ENCODE results near the gene VTI1A. TPM values are rescaled to one million over a fixed set of nuclear protein-coding genes. Genes with fewer than 3 reads are reported as not detected.

The VTI1A gene
- total and polyA plus RNA-seq, 2 of the 8 experiments (the other 6 are each of a cell fraction or from before 2014, with no cell fraction given) = 6.0 to 20.0 TPM

GRCh38 chr10:112433136-112433535 is 13.9 kb upstream of the VTI1A start:
- Histone ChIP-seq H2BK5ac (ENCODE audit: low read depth, low read length) (no peak overlapping the region), H2BK15ac (ENCODE audit: low read length) (no peak overlapping the region), H3K18ac (ENCODE audit: extremely low read depth, low read length) (no peak overlapping the region), H2BK12ac (ENCODE audit: low read depth, low read length) (no peak overlapping the region), H3K79me2 (ENCODE audit: control insufficient read depth in 1 of 2, insufficient read depth in 2 of 2, low read length in 2 of 2) (no peaks in the 10 kb centered on the region), H3K36me3 (ENCODE audit: control insufficient read depth in 2 of 4, insufficient read depth in 4 of 4, low read length in 3 of 4) (peaks cover 4 to 56% (median 28%) of the 10 kb centered on the region in 4 experiments; a peak in 7 of 8 replicates), H3K79me1 (ENCODE audit: low read depth, low read length) (no peaks in the 10 kb centered on the region), H3K23ac (ENCODE audit: insufficient read length) (no peak overlapping the region), H3K27ac (ENCODE audit: low read depth, low read length) (no peak overlapping the region), H2BK120ac (replicated peaks; ENCODE audit: low read depth, low read length) (no peak overlapping the region), H3K14ac (ENCODE audit: insufficient read length) (no peak overlapping the region), H3K4me2 (ENCODE audit: insufficient read depth in 1 of 2, low read depth in 2 of 2, low read length in 2 of 2) (no peak overlapping the region), H4K20me1 (replicated peaks in 1 of 2; ENCODE audit: control insufficient read depth in 1 of 2, insufficient read depth in 2 of 2, low read length in 2 of 2) (peaks cover 2% of the 10 kb centered on the region in 2 experiments), H2BK20ac (ENCODE audit: low read length) (no peak overlapping the region), H3K27me3 (replicated peaks in 1 of 4; ENCODE audit: control insufficient read depth in 3 of 4, extremely low read depth in 1 of 4, insufficient read depth in 3 of 4, low read length in 3 of 4) (no peaks in the 10 kb centered on the region), H4K5ac (ENCODE audit: insufficient read length, low read depth, low read length) (no peak overlapping the region), H3K9me3 (ENCODE audit: insufficient read depth in 2 of 2, low read depth in 1 of 2, low read length in 1 of 2) (no peaks in the 10 kb centered on the region), H3K4me1 (replicated peaks in 1 of 4; ENCODE audit: control insufficient read depth in 3 of 4, insufficient read depth in 4 of 4, low read length in 3 of 4) (no peaks in the 10 kb centered on the region), H3K4me3 (ENCODE audit: extremely low read depth in 1 of 4, insufficient read depth in 2 of 4, low read depth in 3 of 4, low read length in 4 of 4) (no peak overlapping the region), H3K4ac (replicated peaks; ENCODE audit: insufficient read length, low read depth, low read length) (no peak overlapping the region), H3K9ac (replicated peaks in 1 of 4; ENCODE audit: extremely low read depth in 1 of 4, low read depth in 3 of 4, low read length in 3 of 4) (no peak overlapping the region), H2AK5ac (ENCODE audit: low read depth, low read length) (no peak overlapping the region), H3K56ac (replicated peaks; ENCODE audit: insufficient read length, low read depth, low read length) (no peak overlapping the region), H2AFZ (ENCODE audit: low read length) (no peak overlapping the region), H4K8ac (ENCODE audit: extremely low read depth, insufficient read depth, low read length) (no peak overlapping the region), H3K23me2 (ENCODE audit: low read depth, low read length) (no peaks in the 10 kb centered on the region; the same call in 1 of the 2 replicates), H4K91ac (replicated peaks; ENCODE audit: insufficient read length, low read length) (no peak overlapping the region)
- FAIRE-seq = no peak
- ChIA-PET CTCF (ENCODE audit: partially characterized antibody) (interaction anchor here (0.7 to 3.6 kb wide), 5 partner anchors 58 to 293 kb away, joined by 3 to 13 read pairs (median 7); partner anchors contain the start of gene ACSL5), POLR2A (ENCODE audit: partially characterized antibody) (no interaction called here)
- DNase-seq (ENCODE audit: low read depth in 1 of 2, low spot score in 2 of 2) = no peak
- 87% methylated on average over 2 of the region's 2 CpGs; no CpG with 5 or more reads in 1 of the 2 experiments for WGBS, 2 experiments (ENCODE audit: extremely low coverage in 1 of 2, insufficient coverage in 1 of 2, insufficient read length in 1 of 2, insufficient replicate concordance in 2 of 2, low coverage in 1 of 2, low lambda C conversion rate in 2 of 2, missing lambda C conversion rate in 1 of 2)
- TF ChIP-seq SP1 (IDR thresholded peaks at IDR 0.05; ENCODE audit: low read depth, low read length) (no peak), ZNF274 (IDR thresholded peaks at IDR 0.05; ENCODE audit: borderline replicate concordance, extremely low read depth, low read length) (no peak), SIRT6 (IDR thresholded peaks at IDR 0.05; ENCODE audit: low read length) (no peak), GTF2F1 (IDR thresholded peaks at IDR 0.05; ENCODE audit: borderline replicate concordance, low read depth, low read length) (no peak), RBBP5 (IDR thresholded peaks at IDR 0.05; ENCODE audit: borderline replicate concordance, low read depth, low read length) (no peak), CTBP2 (IDR thresholded peaks at IDR 0.05; ENCODE audit: borderline replicate concordance, insufficient read depth, insufficient read length, low read length) (no peak), BACH1 (IDR thresholded peaks at IDR 0.05; ENCODE audit: low read length) (no peak), POLR2A (IDR thresholded peaks at IDR 0.05; ENCODE audit: control extremely low read depth in 1 of 2, low read depth in 2 of 2, low read length in 2 of 2) (no peak)
